ENCODE results near the gene ATP5F1D.
"Not testable (repeated sequence)": the region's sequence is repeated elsewhere in the genome, so short reads cannot be mapped to it uniquely, and the experiment has no call there.

- TF ChIP-seq CTCF, POLR2A (IDR thresholded peaks at IDR 0.05): not testable (repeated sequence)
Observed at GRCh38 chr19:1246265-1247087, 4.9 kb downstream of the ATP5F1D start.
